WTC11 (cell line): ENCODE measurements around the gene CSTF1. TPM values are rescaled to one million over a fixed set of nuclear protein-coding genes. Genes with fewer than 3 reads are reported as not detected.

ENCODE experiments used
- ATAC-seq: fragments of 200-7000 bp; cut with Tn5 transposase; 2 replicates; pipeline ENCODE4 v1.10.0; 2021; ENCODE audit warnings: mild to moderate bottlenecking, moderate library complexity
- CTCF ChIA-PET: fragments of 300-600 bp; sonication (Branson Sonifier 250); formaldehyde crosslinking; loops from one replicate; lab custom pipeline; 2021; ENCODE audit warnings: antibody characterized with exemption; lab: Charles Lee
- POLR2A ChIA-PET: fragments of 350-600 bp; sonication (Branson Sonifier 250); formaldehyde crosslinking; loops from one replicate; lab custom pipeline; 2021; ENCODE audit warnings: antibody characterized with exemption; lab: Charles Lee
- DNase-seq: peaks from one replicate; pipeline ENCODE4 v3.0.0; 2021; ENCODE audit warnings: low spot score
- H3K27ac Mint-ChIP-seq: 2 replicates; pipeline ENCODE4 v1.8.0; 2021; ENCODE audit warnings: mixed read lengths
- H3K27me3 Mint-ChIP-seq: 2 replicates; pipeline ENCODE4 v1.8.0; 2021; ENCODE audit warnings: low read depth, mild to moderate bottlenecking, moderate library complexity, mixed read lengths
- H3K36me3 Mint-ChIP-seq: 2 replicates; pipeline ENCODE4 v1.8.0; 2021; ENCODE audit warnings: mixed read lengths
- H3K4me1 Mint-ChIP-seq: 2 replicates; pipeline ENCODE4 v1.8.0; 2022; ENCODE audit warnings: mixed read lengths
- H3K4me3 Mint-ChIP-seq: 2 replicates; pipeline ENCODE4 v1.8.0; 2021; ENCODE audit warnings: mild to moderate bottlenecking, moderate library complexity, mixed read lengths
- H3K9me3 Mint-ChIP-seq: 2 replicates; pipeline ENCODE4 v1.8.0; 2021; ENCODE audit warnings: mixed read lengths
- AR ChIP-seq: fragments of 250-450 bp; sonication (Bioruptor Pico); IDR thresholded peaks from 2 replicates; pipeline ENCODE4 v1.9.0; 2021; ENCODE audit warnings: mild to moderate bottlenecking
- ATF3 ChIP-seq: sonication (generic); formaldehyde crosslinking; conservative IDR thresholded peaks from 2 replicates; pipeline ENCODE4 v1.8.1; 2022; ENCODE audit warnings: mild to moderate bottlenecking, missing genetic modification reagents
- E2F4 ChIP-seq: sonication (generic); formaldehyde crosslinking; IDR thresholded peaks from 2 replicates; pipeline ENCODE4 v1.8.1; 2022; ENCODE audit warnings: low read depth, mild to moderate bottlenecking, moderate library complexity, missing genetic modification reagents, borderline replicate concordance
- ERG ChIP-seq: fragments of 250-450 bp; sonication (Bioruptor Pico); IDR thresholded peaks from 2 replicates; pipeline ENCODE4 v1.8.0; 2021; ENCODE audit warnings: mild to moderate bottlenecking
- FOXP1 ChIP-seq: sonication (generic); formaldehyde crosslinking; IDR thresholded peaks from 2 replicates; pipeline ENCODE4 v1.8.0; 2022; ENCODE audit warnings: missing genetic modification reagents, mild to moderate bottlenecking, moderate library complexity, borderline replicate concordance
- HMGA2 ChIP-seq: fragments of 250-450 bp; sonication (Bioruptor Pico); IDR thresholded peaks from 2 replicates; pipeline ENCODE4 v1.4.0; 2021; ENCODE audit warnings: mild to moderate bottlenecking, moderate library complexity
- IRF1 ChIP-seq: sonication (generic); formaldehyde crosslinking; IDR thresholded peaks from 2 replicates; pipeline ENCODE4 v1.8.0; 2023; ENCODE audit warnings: missing genetic modification reagents
- JAZF1 ChIP-seq: fragments of 250-450 bp; sonication (Bioruptor Pico); IDR thresholded peaks from 2 replicates; pipeline ENCODE4 v1.9.0; 2021; ENCODE audit warnings: moderate library complexity, mild to moderate bottlenecking, inconsistent platforms
- KAT7 ChIP-seq: sonication (generic); formaldehyde crosslinking; IDR thresholded peaks from 2 replicates; pipeline ENCODE4 v1.8.1; 2023; ENCODE audit warnings: missing genetic modification reagents, mild to moderate bottlenecking, borderline replicate concordance
- MYBL2 ChIP-seq: sonication (generic); formaldehyde crosslinking; IDR thresholded peaks from 2 replicates; pipeline ENCODE4 v1.8.1; 2023; ENCODE audit warnings: mild to moderate bottlenecking, moderate library complexity, missing genetic modification reagents
- NFYB ChIP-seq: sonication (generic); formaldehyde crosslinking; conservative IDR thresholded peaks from 2 replicates; pipeline ENCODE4 v1.8.0; 2022; ENCODE audit warnings: low read depth, missing genetic modification reagents
- NR1H2 ChIP-seq: sonication (generic); formaldehyde crosslinking; IDR thresholded peaks from 2 replicates; pipeline ENCODE4 v1.9.0; 2021; ENCODE audit warnings: mild to moderate bottlenecking, moderate library complexity, missing genetic modification reagents
- SMAD4 ChIP-seq: sonication (generic); formaldehyde crosslinking; IDR thresholded peaks from 2 replicates; pipeline ENCODE4 v1.8.0; 2022; ENCODE audit warnings: mild to moderate bottlenecking, missing genetic modification reagents
- TEAD1 ChIP-seq: sonication (generic); formaldehyde crosslinking; IDR thresholded peaks from 2 replicates; pipeline ENCODE4 v1.8.0; 2022; ENCODE audit warnings: mild to moderate bottlenecking, missing genetic modification reagents
- TEAD4 ChIP-seq: sonication (generic); formaldehyde crosslinking; IDR thresholded peaks from 2 replicates; pipeline ENCODE4 v1.8.0; 2022; ENCODE audit warnings: mild to moderate bottlenecking, missing genetic modification reagents
- USF2 ChIP-seq: sonication (generic); formaldehyde crosslinking; IDR thresholded peaks from 2 replicates; pipeline ENCODE4 v1.8.1; 2023; ENCODE audit warnings: mild to moderate bottlenecking, missing genetic modification reagents, moderate library complexity
- ZBTB43 ChIP-seq: sonication (generic); formaldehyde crosslinking; IDR thresholded peaks from 2 replicates; pipeline ENCODE4 v1.8.1; 2023; ENCODE audit warnings: mild to moderate bottlenecking, missing genetic modification reagents
- ZNF121 ChIP-seq: sonication (generic); formaldehyde crosslinking; IDR thresholded peaks from 2 replicates; pipeline ENCODE4 v1.8.0; 2023; ENCODE audit warnings: missing genetic modification reagents
- ZNF425 ChIP-seq: fragments of 250-450 bp; sonication (Bioruptor Pico); conservative IDR thresholded peaks from 2 replicates; pipeline ENCODE4 v1.9.0; 2021; ENCODE audit warnings: mild to moderate bottlenecking
- total RNA-seq: library from RNA; stranded (reverse); gene quantifications from 3 replicates; pipeline ENCODE4 v1.2.3, GENCODE V29; 2021

Gene CSTF1
- total RNA-seq, 1 experiment from 2014 or later: 58.5 TPM

- Mint-ChIP-seq H3K27ac (no peak overlapping the region), H3K4me3 (no peak overlapping the region), H3K4me1 (no peaks in the 10 kb centered on the region), H3K9me3 (no peaks in the 10 kb centered on the region), H3K36me3 (peaks cover 9% of the 10 kb centered on the region; the same call in 1 of the 2 replicates), H3K27me3 (no peaks in the 10 kb centered on the region)
- TF ChIP-seq SMAD4 (no peak), ZNF425 (no peak), E2F4 (CRISPR knock-in tag) (no peak), ZNF121 (CRISPR knock-in tag) (no peak), NFYB (CRISPR knock-in tag) (no peak), JAZF1 (CRISPR knock-in tag) (no peak), KAT7 (CRISPR knock-in tag) (no peak), USF2 (no peak), MYBL2 (no peak), NR1H2 (CRISPR knock-in tag) (no peak), TEAD4 (CRISPR knock-in tag) (no peak), HMGA2 (no peak), ZBTB43 (no peak), AR (CRISPR knock-in tag) (no peak), ERG (CRISPR knock-in tag) (no peak), ATF3 (no peak), FOXP1 (no peak), IRF1 (no peak), TEAD1 (CRISPR knock-in tag) (no peak)
- ChIA-PET CTCF (interaction anchor here (1.4 kb wide), 1 partner anchor 25 kb away, joined by 7 read pairs; no protein-coding TSS in a partner anchor), POLR2A (no interaction called here)
- no peak for ATAC-seq
- no peak for DNase-seq
Observed at GRCh38 chr20:56412949-56413348, 20.5 kb downstream of the CSTF1 start.
